DOHH2 (cell line): ENCODE results near the gene MCF2L2.

Source experiments
- H3F3A ChIP-seq: fragments of 200-600 bp; sonication (generic), shearing (Covaris generic); 2 replicates; pipeline ENCODE4 v1.6.0; 2016; ENCODE audit warnings: antibody characterized with exemption, mild to moderate bottlenecking; ENCODE audit not compliant: control insufficient read depth, insufficient read depth
- H3K27ac ChIP-seq: fragments of 200-600 bp; sonication (generic); 2 replicates; pipeline ENCODE4 v1.5.1; 2014; ENCODE audit warnings: low read depth, mild to moderate bottlenecking, low read length, moderate library complexity
- H3K27me3 ChIP-seq: fragments of 200-600 bp; sonication (generic); 2 replicates; pipeline ENCODE4 v1.6.1; 2014; ENCODE audit warnings: mild to moderate bottlenecking, low read length, mixed read lengths; ENCODE audit not compliant: control insufficient read depth
- H3K36me3 ChIP-seq: fragments of 200-600 bp; sonication (generic); 2 replicates; pipeline ENCODE4 v1.6.1; 2014; ENCODE audit warnings: mild to moderate bottlenecking, low read length, moderate library complexity, mixed read lengths; ENCODE audit not compliant: control insufficient read depth
- H3K4me1 ChIP-seq: fragments of 200-600 bp; sonication (generic); 2 replicates; pipeline ENCODE4 v1.6.1; 2014; ENCODE audit warnings: mild to moderate bottlenecking, low read length, mixed read lengths; ENCODE audit not compliant: control insufficient read depth
- H3K4me2 ChIP-seq: fragments of 200-600 bp; sonication (generic); 2 replicates; pipeline ENCODE4 v1.6.0; 2014; ENCODE audit warnings: mild to moderate bottlenecking, low read length, moderate library complexity
- H3K4me3 ChIP-seq: fragments of 200-600 bp; sonication (generic); 2 replicates; pipeline ENCODE4 v1.5.1; 2014; ENCODE audit warnings: mild to moderate bottlenecking, low read length, mixed read lengths
- H3K79me2 ChIP-seq: fragments of 200-600 bp; sonication (generic); 2 replicates; pipeline ENCODE4 v1.6.1; 2014; ENCODE audit warnings: mild to moderate bottlenecking, low read length, mixed read lengths; ENCODE audit not compliant: control insufficient read depth
- H3K9me2 ChIP-seq: fragments of 200-600 bp; sonication (generic); replicated peaks from 2 replicates; pipeline ENCODE4 v1.6.1; 2014; ENCODE audit warnings: mild to moderate bottlenecking, low read length, mixed read lengths; ENCODE audit not compliant: control insufficient read depth
- H3K9me3 ChIP-seq: fragments of 200-600 bp; sonication (generic); 2 replicates; pipeline ENCODE4 v1.6.1; 2014; ENCODE audit warnings: antibody characterized with exemption, low read length, mixed read lengths; ENCODE audit not compliant: control insufficient read depth, insufficient read depth
- H4K20me1 ChIP-seq: fragments of 200-600 bp; sonication (generic); 2 replicates; pipeline ENCODE4 v1.6.0; 2014; ENCODE audit warnings: low read depth, mild to moderate bottlenecking, antibody characterized with exemption, low read length, moderate library complexity; ENCODE audit not compliant: control insufficient read depth, insufficient read depth
- EZH2phosphoT487 ChIP-seq: fragments of 200-600 bp; sonication (generic); IDR thresholded peaks from 2 replicates; pipeline ENCODE4 v1.6.1; 2017; ENCODE audit warnings: borderline replicate concordance, mild to moderate bottlenecking, antibody characterized with exemption, low read length, moderate library complexity, mixed read lengths
- TF ChIP-seq, protein P1 (sequence below): fragments of 200-600 bp; sonication (generic); IDR thresholded peaks from one replicate; pipeline ENCODE4 v1.5.1; 2014; ENCODE audit warnings: antibody characterized with exemption, mild to moderate bottlenecking, low read depth, low read length; ENCODE audit not compliant: poor library complexity, severe bottlenecking

The MCF2L2 gene

DNA sequence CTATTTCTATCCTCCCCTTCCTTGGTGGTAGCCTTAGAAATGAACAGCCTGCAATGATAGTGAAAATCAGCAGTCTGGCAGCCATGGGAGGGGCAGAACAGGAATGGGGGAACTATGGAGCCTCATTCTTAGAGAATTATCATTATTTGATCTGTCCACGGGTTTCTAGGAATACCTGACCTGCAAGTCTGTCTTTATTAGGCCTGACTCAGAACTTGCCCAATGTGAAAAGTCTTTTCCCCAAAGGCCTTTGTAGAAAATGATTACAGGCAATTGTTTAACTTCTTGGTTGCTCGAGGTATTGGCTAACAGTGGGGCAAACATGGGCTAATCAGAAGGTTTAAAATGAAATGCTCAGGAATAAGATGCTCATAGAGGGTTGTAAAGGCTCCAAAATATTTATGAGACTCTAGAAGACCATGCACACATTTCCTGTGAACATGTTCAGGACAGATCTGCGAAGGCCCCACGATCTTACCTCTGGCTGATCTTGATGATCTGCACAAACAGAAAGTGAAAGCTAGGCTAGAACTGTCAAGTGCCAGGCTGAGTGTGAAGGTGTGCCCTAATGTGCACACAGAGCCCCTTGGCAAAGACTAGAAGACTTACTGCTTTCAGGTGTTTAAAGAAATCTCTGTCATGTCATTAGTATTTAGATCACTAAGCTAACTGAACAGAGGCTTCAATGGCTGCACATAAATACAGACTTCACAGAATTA lies 226.3 kb downstream of the MCF2L2 start:
- H3K4me1 ChIP-seq, result no peaks in the 10 kb centered on the region
- H3F3A ChIP-seq, result no peaks in the 10 kb centered on the region
- H3K9me2 ChIP-seq, result no peaks in the 10 kb centered on the region
- no peak overlapping the region for H3K4me2 ChIP-seq
- H4K20me1 ChIP-seq, result no peaks in the 10 kb centered on the region
- H3K27me3 ChIP-seq, result peaks cover 3% of the 10 kb centered on the region
- no peak overlapping the region for H3K27ac ChIP-seq
- H3K9me3 ChIP-seq, result no peaks in the 10 kb centered on the region; the same call in 1 of the 2 replicates
- TF ChIP-seq EZH2phosphoT487, result no peak
- TF ChIP-seq, protein P1, sequence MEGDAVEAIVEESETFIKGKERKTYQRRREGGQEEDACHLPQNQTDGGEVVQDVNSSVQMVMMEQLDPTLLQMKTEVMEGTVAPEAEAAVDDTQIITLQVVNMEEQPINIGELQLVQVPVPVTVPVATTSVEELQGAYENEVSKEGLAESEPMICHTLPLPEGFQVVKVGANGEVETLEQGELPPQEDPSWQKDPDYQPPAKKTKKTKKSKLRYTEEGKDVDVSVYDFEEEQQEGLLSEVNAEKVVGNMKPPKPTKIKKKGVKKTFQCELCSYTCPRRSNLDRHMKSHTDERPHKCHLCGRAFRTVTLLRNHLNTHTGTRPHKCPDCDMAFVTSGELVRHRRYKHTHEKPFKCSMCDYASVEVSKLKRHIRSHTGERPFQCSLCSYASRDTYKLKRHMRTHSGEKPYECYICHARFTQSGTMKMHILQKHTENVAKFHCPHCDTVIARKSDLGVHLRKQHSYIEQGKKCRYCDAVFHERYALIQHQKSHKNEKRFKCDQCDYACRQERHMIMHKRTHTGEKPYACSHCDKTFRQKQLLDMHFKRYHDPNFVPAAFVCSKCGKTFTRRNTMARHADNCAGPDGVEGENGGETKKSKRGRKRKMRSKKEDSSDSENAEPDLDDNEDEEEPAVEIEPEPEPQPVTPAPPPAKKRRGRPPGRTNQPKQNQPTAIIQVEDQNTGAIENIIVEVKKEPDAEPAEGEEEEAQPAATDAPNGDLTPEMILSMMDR, result no peak
- H3K36me3 ChIP-seq, result no peaks in the 10 kb centered on the region
- no peaks in the 10 kb centered on the region for H3K79me2 ChIP-seq
- H3K4me3 ChIP-seq, result no peak overlapping the region

DNA sequence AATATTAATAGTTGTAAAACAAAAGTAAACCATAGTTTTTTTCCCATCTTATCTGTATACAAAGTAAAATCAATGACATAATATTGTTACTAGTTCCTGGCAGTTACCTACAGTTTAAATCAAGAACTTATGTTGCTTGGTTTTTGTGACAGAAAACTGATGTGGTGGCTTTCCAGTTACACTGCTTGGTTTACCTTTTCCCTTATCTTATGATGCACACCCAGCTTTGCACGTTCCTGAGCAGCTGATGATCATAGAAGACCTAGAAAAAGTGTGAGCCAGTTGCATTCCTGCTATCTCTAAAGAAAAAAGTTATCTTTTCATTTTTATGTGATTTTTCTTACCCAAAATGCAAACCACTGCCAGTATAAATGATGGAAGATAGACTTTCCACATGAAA lies 229.5 kb downstream of the MCF2L2 start:
- Histone ChIP-seq H3K4me3 (no peak overlapping the region), H3K4me1 (no peaks in the 10 kb centered on the region), H3K36me3 (no peaks in the 10 kb centered on the region), H4K20me1 (no peaks in the 10 kb centered on the region), H3K27ac (no peak overlapping the region), H3F3A (no peaks in the 10 kb centered on the region), H3K9me3 (no peaks in the 10 kb centered on the region; the same call in 1 of the 2 replicates), H3K9me2 (no peaks in the 10 kb centered on the region), H3K27me3 (peaks cover 3% of the 10 kb centered on the region; the same call in 1 of the 2 replicates), H3K79me2 (no peaks in the 10 kb centered on the region), H3K4me2 (no peak overlapping the region)
- no peak for TF ChIP-seq EZH2phosphoT487
- TF ChIP-seq, protein P1, result no peak

DNA sequence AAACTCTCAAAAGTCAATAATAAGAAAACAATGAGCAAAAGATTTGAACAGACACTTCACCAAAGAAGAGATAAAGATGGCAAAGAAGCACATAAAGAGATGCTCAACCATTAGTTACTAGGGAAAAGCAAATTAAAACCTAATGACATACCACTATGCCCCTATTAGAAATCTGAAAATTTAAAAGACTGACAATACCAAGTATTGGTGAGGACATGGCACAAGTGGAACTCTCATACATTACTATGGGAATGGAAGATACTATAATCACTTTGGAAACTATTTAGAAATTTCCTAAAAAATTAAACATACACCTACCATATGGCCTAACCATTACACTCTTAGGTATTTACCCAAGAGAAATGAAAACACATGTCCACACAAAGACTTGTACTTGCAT lies 230.7 kb downstream of the MCF2L2 start:
- no peaks in the 10 kb centered on the region for H4K20me1 ChIP-seq
- no peaks in the 10 kb centered on the region for H3K9me2 ChIP-seq
- H3K27ac ChIP-seq, result no peak overlapping the region
- H3K4me2 ChIP-seq, result no peak overlapping the region
- TF ChIP-seq EZH2phosphoT487, result no peak
- H3F3A ChIP-seq, result no peaks in the 10 kb centered on the region
- no peak overlapping the region for H3K4me3 ChIP-seq
- no peaks in the 10 kb centered on the region for H3K4me1 ChIP-seq
- no peaks in the 10 kb centered on the region for H3K36me3 ChIP-seq
- peaks cover 3% of the 10 kb centered on the region; the same call in 1 of the 2 replicates for H3K27me3 ChIP-seq
- H3K79me2 ChIP-seq, result no peaks in the 10 kb centered on the region
- no peaks in the 10 kb centered on the region; the same call in 1 of the 2 replicates for H3K9me3 ChIP-seq

- no peaks in the 10 kb centered on the region for H4K20me1 ChIP-seq
- TF ChIP-seq EZH2phosphoT487, result no peak
- TF ChIP-seq, protein P1, result no peak
- H3K27me3 ChIP-seq, result no peaks in the 10 kb centered on the region
- H3K9me2 ChIP-seq, result no peaks in the 10 kb centered on the region
- no peak overlapping the region for H3K27ac ChIP-seq
- H3K9me3 ChIP-seq, result no peaks in the 10 kb centered on the region
- no peaks in the 10 kb centered on the region for H3F3A ChIP-seq
- H3K36me3 ChIP-seq, result no peaks in the 10 kb centered on the region
- no peaks in the 10 kb centered on the region for H3K4me1 ChIP-seq
- no peak overlapping the region for H3K4me3 ChIP-seq
- no peaks in the 10 kb centered on the region for H3K79me2 ChIP-seq
- H3K4me2 ChIP-seq, result no peak overlapping the region
Observed at GRCh38 chr3:183195266-183195665, 233.2 kb downstream of the MCF2L2 start.
